Subcutaneous abdominal adipose tissue (tissue), 5 donors: ENCODE results near the gene SYPL2.

Source experiments
- H3K27ac ChIP-seq: one replicate; pipeline ENCODE4 v1.7.0; 2013; ENCODE audit warnings: low read depth, mild to moderate bottlenecking, inconsistent platforms, low read length, moderate library complexity
- H3K27me3 ChIP-seq, 5 donors: one replicate each; pipeline ENCODE4 v1.7.0; 2013; ENCODE audit warnings: low read length in 5 of 5, inconsistent platforms in 1 of 5; ENCODE audit not compliant: control insufficient read depth in 5 of 5, insufficient read depth in 4 of 5
- H3K36me3 ChIP-seq, 5 donors: one replicate each; pipeline ENCODE4 v1.7.0; 2013; ENCODE audit warnings: low read length in 5 of 5; ENCODE audit not compliant: control insufficient read depth in 5 of 5, insufficient read depth in 5 of 5
- H3K4me1 ChIP-seq, 5 donors: one replicate each; pipeline ENCODE4 v1.7.0; 2013; ENCODE audit warnings: low read length in 5 of 5, mild to moderate bottlenecking in 3 of 5, moderate library complexity in 1 of 5; ENCODE audit not compliant: control insufficient read depth in 5 of 5, insufficient read depth in 5 of 5
- H3K4me3 ChIP-seq, 5 donors: one replicate each; pipeline ENCODE4 v1.7.0; 2013; ENCODE audit warnings: low read length in 5 of 5, low read depth in 1 of 5
- H3K9ac ChIP-seq, 5 donors: one replicate each; pipeline ENCODE4 v1.7.0; 2013; ENCODE audit warnings: low read length in 5 of 5, mild to moderate bottlenecking in 4 of 5, moderate library complexity in 3 of 5
- H3K9me3 ChIP-seq, 5 donors: one replicate each; pipeline ENCODE4 v1.7.0; 2013; ENCODE audit warnings: low read length in 5 of 5; ENCODE audit not compliant: control insufficient read depth in 5 of 5
- donor health status: healthy.
- donor health status: healthy.
- donor health status: healthy.
- donor health status: healthy.
- donor health status: healthy.

The SYPL2 gene

DNA sequence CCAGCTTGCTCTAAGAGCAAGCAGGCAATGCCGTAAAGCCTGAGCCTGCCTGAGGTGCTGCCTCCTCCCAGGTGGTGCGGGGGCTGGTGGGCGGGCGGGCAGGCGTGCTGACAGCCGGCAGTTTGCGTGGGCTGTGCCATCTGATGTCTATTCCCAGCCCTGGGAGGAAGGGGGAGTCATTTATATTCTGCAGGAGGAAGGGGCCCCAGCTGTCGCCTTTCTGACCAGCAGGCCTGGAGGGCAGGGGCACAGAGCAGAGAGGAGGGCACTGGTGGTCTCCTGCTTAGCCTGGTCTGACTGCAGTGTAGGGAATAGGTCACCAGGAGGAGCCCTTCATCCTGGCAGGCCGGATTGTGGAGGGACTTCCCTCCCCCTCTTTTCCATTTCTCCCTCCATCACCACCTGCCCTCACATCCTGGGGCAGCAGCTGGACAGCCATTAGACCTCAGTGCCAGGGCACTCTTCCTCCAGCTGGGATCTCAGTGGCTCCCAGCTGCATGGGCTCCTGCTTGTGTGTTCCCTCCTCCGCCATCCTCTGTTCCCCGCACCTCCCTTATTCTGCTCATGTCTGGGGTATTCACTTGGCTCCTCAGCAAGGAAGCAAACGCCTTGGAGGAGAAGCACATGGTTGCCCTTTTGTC, 31.9 kb downstream of the SYPL2 start:
- no peak overlapping the region for H3K27ac ChIP-seq
- no peak overlapping the region for H3K4me3 ChIP-seq
- peaks cover 0 to 52% (median 34%) of the 10 kb centered on the region in 5 donors for H3K36me3 ChIP-seq
- no peaks in the 10 kb centered on the region for H3K27me3 ChIP-seq
- no peak overlapping the region for H3K9ac ChIP-seq
- peaks cover 3 to 22% (median 17%) of the 10 kb centered on the region in 5 donors for H3K4me1 ChIP-seq
- no peaks in the 10 kb centered on the region for H3K9me3 ChIP-seq

DNA sequence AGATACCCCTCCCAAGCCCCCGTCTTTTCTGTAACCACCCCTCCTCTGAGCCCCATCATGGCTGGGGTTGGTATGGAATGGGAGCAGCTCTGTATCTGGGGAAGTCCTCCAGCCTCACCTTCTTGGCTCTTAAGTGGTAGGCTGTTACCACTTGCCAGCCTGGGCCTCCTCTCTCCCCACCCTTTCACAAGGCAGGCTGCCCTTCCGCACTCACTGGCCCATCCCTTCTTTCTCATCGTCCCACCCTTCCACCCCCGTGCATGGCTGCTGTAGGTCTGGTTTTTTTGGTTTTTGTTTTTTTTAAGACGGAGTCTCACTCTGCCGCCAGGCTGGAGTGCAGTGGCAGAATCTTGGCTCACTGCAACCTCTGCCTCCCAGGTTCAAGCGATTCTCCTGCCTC, 32.7 kb downstream of the SYPL2 start:
- Histone ChIP-seq H3K4me3 (no peak overlapping the region), H3K27me3 (no peaks in the 10 kb centered on the region), H3K9me3 (no peaks in the 10 kb centered on the region), H3K27ac (no peak overlapping the region), H3K9ac (no peak overlapping the region), H3K36me3 (peaks cover 0 to 55% (median 34%) of the 10 kb centered on the region in 5 donors), H3K4me1 (peaks cover 2 to 17% (median 12%) of the 10 kb centered on the region in 5 donors)

DNA sequence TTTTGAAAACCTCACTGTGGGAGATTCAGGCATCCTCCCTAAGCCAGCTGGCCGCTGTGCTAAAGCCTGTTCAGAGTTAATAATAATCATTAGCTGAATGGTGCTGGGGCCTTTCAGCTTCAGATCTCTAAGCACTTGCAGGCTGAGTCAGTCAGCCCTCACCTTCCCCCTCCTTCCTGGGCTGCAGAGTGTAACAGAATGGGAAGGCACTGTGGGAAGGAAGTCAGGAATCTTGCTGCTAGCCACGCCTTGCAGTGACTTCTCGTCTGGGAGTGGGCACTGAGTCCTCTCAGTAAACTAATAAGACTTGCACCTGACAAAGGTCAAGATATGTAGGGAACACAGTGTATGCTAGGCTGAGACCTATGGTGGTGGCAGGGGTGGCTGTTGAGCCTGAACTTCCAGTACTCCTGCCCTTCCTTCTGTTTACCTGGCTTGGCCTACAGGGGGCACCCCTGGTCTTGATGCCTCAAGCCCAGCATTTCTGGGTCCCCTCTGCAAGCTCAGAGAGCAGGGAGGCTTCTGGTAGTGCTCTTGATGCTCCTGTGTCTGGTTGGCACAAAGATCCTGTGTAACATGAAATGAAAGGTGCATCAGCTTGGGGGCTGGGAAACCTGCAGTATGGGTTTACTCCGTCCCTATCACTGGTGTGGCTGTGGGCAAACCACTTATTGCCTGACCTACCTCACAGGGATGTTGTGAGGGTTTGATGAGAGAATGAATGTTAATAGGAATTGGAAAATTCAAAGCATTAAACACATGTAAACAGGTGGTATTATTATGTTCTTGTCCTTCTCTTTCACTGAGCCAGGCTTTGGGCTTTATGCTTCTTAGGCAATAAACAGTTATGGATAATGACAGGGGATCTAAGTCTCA, 33.6 kb downstream of the SYPL2 start:
- Histone ChIP-seq H3K4me1 (peaks cover 1 to 9% (median 4%) of the 10 kb centered on the region in 5 donors), H3K27ac (no peak overlapping the region), H3K36me3 (peaks cover 0 to 55% (median 34%) of the 10 kb centered on the region in 5 donors), H3K4me3 (no peak overlapping the region), H3K9me3 (no peaks in the 10 kb centered on the region), H3K9ac (peak overlapping the region in 1 of 5 donors; percentile 0), H3K27me3 (no peaks in the 10 kb centered on the region)

DNA sequence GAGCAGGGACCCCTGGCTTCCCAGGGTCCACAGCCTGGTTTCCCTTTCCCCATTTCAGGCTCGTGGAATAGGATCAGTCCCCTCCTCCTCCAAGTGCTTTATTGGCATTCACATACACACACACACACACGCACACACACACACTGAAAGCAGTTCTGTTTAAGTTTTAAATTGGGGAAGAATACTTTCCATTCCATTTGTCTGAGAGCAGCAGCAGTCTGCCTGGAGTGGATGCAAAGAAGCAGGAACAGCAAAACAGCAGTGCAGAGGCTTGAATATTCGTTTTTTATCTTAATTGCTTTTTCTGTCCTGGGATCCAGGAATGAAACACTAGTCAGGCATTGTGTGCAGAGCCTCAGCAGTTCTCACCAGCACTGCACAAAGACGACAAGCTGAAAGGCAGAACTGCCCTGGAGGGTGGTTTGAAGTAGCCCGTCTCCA, 34.6 kb downstream of the SYPL2 start:
- Histone ChIP-seq H3K4me1 (no peaks in the 10 kb centered on the region), H3K36me3 (peaks cover 0 to 51% (median 33%) of the 10 kb centered on the region in 5 donors), H3K9me3 (no peaks in the 10 kb centered on the region), H3K9ac (no peak overlapping the region), H3K27ac (no peak overlapping the region), H3K4me3 (no peak overlapping the region), H3K27me3 (no peaks in the 10 kb centered on the region)

DNA sequence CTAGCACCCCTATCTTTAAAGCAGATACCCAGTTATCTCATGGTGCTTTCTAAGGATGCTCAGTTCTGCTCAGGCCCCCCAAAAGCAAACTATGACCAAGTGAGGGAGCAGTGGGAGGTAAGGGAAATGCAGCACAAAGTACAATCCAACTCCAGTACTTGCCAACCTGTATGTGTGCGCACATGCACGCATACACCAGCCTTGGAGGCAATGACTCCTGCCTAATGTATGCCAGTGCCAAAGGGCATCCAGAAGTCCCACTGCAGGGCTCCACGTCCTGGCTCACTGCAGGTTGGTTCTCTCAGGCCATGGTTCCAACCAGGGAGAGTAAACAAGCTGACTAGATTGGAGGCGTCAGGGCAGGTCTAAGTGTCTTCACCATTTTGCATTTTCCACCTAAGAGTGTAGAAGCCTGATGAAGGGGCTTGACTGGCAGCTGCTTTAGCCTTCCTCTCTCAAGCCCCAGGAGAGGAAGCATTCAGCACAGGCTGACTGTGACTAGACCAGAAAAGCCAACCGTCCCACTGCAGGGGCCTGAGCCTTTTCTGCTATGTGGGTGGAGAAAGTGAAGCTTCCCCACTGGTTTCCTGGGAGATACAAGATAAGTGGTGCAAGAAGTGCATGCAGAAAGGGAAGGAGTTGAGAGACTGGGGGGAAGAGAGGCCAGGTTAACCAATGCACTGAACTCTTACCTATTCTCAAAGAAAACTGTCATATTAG, 35.5 kb downstream of the SYPL2 start:
- H3K4me3 ChIP-seq: no peak overlapping the region
- H3K36me3 ChIP-seq: peaks cover 0 to 43% (median 27%) of the 10 kb centered on the region in 5 donors
- no peaks in the 10 kb centered on the region for H3K27me3 ChIP-seq
- no peaks in the 10 kb centered on the region for H3K4me1 ChIP-seq
- H3K9me3 ChIP-seq: no peaks in the 10 kb centered on the region
- no peak overlapping the region for H3K9ac ChIP-seq
- H3K27ac ChIP-seq: no peak overlapping the region

DNA sequence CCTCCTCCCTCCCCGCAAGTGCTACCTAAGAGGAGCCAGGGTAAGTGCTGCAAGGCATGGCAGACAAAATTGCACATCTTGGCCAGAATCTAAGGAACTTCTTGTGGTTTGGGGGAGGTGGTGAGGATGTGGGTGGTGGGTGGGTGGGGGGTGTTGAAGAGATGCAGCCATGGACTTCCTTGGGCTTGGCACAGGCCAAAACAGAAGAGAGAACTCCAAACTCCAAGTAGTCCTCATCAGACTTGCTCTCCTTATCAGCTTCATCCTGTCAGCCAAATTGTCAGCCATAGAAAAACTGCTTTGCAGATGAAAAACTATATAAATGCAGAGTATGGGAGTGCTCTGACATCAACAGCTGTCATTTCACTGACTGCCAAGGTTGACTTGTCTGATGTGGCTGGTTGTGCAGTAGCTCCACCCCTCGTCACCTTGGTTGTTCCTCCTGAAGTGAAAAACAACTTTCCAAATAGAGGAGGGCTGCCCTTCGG, 36.1 kb downstream of the SYPL2 start:
- Histone ChIP-seq H3K4me1 (no peaks in the 10 kb centered on the region), H3K9me3 (no peaks in the 10 kb centered on the region), H3K27me3 (no peaks in the 10 kb centered on the region), H3K36me3 (peaks cover 0 to 37% (median 21%) of the 10 kb centered on the region in 5 donors), H3K4me3 (no peak overlapping the region), H3K9ac (no peak overlapping the region), H3K27ac (no peak overlapping the region)

DNA sequence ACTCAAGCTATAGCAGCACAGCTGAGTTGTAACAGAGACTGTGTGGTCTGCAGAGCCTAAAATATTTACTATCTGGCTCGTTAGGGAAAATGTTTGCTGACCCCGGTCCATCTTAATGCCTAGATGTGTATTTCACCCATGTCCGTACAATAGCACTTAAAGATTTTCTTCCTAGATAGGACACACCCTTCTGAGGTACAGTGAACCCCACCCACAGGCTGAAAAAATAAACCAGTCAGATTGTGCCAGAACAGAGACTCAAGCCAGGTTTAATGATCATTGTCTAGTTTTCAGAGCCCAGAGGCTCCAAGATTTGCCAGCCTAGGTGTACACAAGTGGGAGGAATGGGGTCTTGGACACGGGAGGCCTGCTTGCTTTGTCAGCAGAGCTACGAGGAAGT, 37.6 kb downstream of the SYPL2 start:
- Histone ChIP-seq H3K9me3 (no peaks in the 10 kb centered on the region), H3K9ac (no peak overlapping the region), H3K27ac (no peak overlapping the region), H3K4me3 (no peak overlapping the region), H3K27me3 (no peaks in the 10 kb centered on the region), H3K36me3 (peaks cover 0 to 24% (median 18%) of the 10 kb centered on the region in 5 donors), H3K4me1 (peaks cover 0 to 6% (median 4%) of the 10 kb centered on the region in 5 donors)

DNA sequence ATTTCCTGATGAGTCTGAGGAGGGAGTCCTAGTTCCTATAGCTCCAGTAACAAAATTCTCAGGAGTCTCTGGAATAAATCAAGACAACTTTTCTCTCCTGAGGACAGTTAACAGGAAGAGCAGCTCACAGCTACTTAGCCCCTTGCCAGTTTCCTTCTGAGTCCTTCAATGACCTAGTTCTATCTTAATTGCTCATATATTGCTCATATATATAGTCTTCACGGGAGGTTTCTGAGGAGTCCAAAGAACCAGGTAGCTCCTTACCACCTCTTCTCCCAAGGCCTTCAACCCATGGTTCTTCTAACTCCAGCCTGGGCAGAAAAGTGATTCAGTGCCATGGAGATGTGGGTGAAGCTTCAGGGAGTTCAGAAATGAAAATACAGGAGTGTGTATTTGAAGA, 38.6 kb downstream of the SYPL2 start:
- Histone ChIP-seq H3K27ac (no peak overlapping the region), H3K36me3 (peaks cover 0 to 21% (median 15%) of the 10 kb centered on the region in 5 donors), H3K27me3 (no peaks in the 10 kb centered on the region), H3K4me1 (peaks cover 0 to 12% (median 11%) of the 10 kb centered on the region in 5 donors), H3K9ac (no peak overlapping the region), H3K4me3 (no peak overlapping the region), H3K9me3 (no peaks in the 10 kb centered on the region)

DNA sequence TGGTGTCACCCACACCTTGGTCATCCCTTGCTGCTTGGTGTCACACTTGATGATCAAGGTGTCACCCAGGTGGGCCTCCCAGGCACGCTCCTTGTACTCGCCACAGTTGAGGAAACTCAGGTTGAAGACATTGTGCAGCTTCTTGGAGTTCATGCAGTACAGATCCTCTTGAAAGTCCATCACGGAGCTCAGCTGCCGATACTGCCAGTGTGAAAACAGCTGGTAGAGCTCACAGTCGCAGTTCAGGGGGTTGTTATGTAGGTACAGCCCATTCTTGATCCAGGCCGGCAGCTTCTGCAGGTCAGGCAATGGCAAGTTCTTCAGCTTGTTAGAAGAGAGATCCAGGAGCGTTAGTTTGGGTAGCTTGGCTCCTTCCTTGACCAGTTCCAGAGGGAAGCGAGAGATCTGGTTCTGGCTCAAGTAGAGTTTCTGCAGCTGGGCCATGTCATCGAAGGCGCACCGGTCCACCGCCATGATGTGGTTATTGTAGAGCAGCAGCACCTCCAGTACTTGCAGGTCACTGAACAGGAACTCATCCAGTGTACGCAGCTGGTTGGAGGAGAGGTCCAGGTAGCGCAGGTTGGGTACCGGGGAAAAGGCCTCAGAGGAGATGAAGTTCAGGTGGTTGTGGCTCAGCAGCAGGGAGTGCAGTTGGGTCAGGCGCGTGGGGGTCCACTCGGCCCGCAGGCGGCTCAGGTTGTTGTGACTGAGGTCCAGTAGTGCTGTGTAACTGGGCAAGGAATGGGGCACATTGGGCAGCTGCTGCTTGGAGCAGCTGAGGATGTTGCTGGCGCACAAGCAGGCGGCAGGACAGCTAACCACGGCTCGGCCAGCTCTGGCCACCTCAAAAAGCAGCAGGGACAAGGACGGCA, 41.9 kb downstream of the SYPL2 start:
- Histone ChIP-seq H3K4me3 (peak overlapping the region in 4 of 5 donors; percentile 78 to 84 (median 81)), H3K27ac (no peak overlapping the region), H3K9ac (peak overlapping the region in 1 of 5 donors; percentile 60)

More for the DNA sequence above, 41.9 kb downstream of the SYPL2 start:
- Histone ChIP-seq H3K4me1 (peaks cover 0 to 18% (median 17%) of the 10 kb centered on the region in 5 donors), H3K27me3 (no peaks in the 10 kb centered on the region), H3K36me3 (peaks cover 0 to 5% (median 3%) of the 10 kb centered on the region in 5 donors), H3K9me3 (no peaks in the 10 kb centered on the region)
